ENCODE measurements around the gene FOXO3B.
"Not testable (repeated sequence)": the region's sequence is repeated elsewhere in the genome, so short reads cannot be mapped to it uniquely, and the experiment has no call there.

The FOXO3B gene

GRCh38 chr17:18644291-18644690 is 37.8 kb downstream of the FOXO3B start, which contains the start of gene TBC1D28:
TSS of gene TBC1D28 (minus strand) at chr17:18644391. CDS start at chr17:18641352, 3,039 bp downstream.
- not testable (repeated sequence) for DNase-seq

- DNase-seq, result not testable (repeated sequence)
Observed at GRCh38 chr17:18643124-18643523, 39.0 kb downstream of the FOXO3B start.

GRCh38 chr17:18638357-18638756 is 43.8 kb downstream of the FOXO3B start:
- not testable (repeated sequence) for DNase-seq

DNA sequence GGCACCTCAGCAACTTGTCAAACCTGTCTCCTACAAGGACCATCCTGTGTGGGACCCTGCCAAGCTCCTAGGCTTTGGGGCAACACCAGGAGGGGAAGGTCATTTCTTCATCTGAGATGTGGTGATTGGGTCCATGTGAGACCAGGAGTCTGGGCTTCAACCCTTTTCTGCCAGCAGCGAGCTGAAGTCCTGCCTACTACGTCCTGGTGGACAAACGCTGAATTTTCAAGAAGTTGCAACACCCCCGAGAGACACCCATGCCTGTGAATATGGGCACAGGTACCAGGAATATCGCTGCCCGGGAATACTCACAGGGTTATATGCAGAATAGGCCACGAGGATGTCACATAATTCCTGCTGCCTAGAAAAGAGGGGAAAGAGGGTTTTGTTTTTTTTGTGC is 45.9 kb downstream of the FOXO3B start:
- DNase-seq, result not testable (repeated sequence)

- DNase-seq, result not testable (repeated sequence)
Observed at GRCh38 chr17:18635773-18636172, 46.3 kb downstream of the FOXO3B start.

GRCh38 chr17:18634550-18635263 is 47.4 kb downstream of the FOXO3B start:
- DNase-seq, result not testable (repeated sequence)

All from 8988T (cell line).